Pancreas (tissue), 10 donors: ENCODE results near the gene CEBPE. TPM values are rescaled to one million over a fixed set of nuclear protein-coding genes. Genes with fewer than 3 reads are reported as not detected.

Experiments
- ATAC-seq, 4 donors: fragments of 200-7000 bp; cut with Tn5 transposase; one replicate each; pipeline versions ENCODE4 v1.8.0 to v1.9.1; 2020; ENCODE audit warnings: mild to moderate bottlenecking in 4 of 4, moderate library complexity in 4 of 4
- DNase-seq, 6 donors: peaks; one replicate each; pipeline ENCODE4 v3.0.0-alpha.2; 2020
- FAIRE-seq: peaks from 2 replicates; lab custom pipeline; 2012; peaks lifted over from hg19 to GRCh38; lab: Jason Lieb, UNC
- H3K27ac ChIP-seq, 4 donors: fragments of 200-600 bp; sonication (generic); 1 replicate in 3 of 4; 2 replicates in 1 of 4; pipeline versions ENCODE4 v1.5.0 to v1.8.0; 2020
- H3K27me3 ChIP-seq, 4 donors: fragments of 200-600 bp; one replicate each; pipeline ENCODE4 v1.8.0; 2021
- H3K36me3 ChIP-seq, 3 donors: fragments of 200-600 bp; sonication (generic) in 1 of 3; one replicate each; pipeline versions ENCODE4 v1.5.0 to v1.8.0; 2020 to 2021
- H3K4me1 ChIP-seq, 3 donors: fragments of 200-600 bp; one replicate each; pipeline ENCODE4 v1.8.0; 2021
- H3K4me3 ChIP-seq, 4 donors: fragments of 200-600 bp; sonication (generic) in 2 of 4; one replicate each; pipeline versions ENCODE4 v1.5.0 to v1.8.0; 2020 to 2021
- H3K9me3 ChIP-seq, 4 donors: fragments of 200-600 bp; one replicate each; pipeline ENCODE4 v1.8.0; 2021
- CTCF ChIP-seq, 4 donors: fragments of 200-600 bp; sonication (generic) in 3 of 4; IDR thresholded peaks; one replicate each; pipeline versions ENCODE4 v1.5.0 to v1.8.0; 2021; ENCODE audit warnings: antibody characterized with exemption in 4 of 4
- WGBS, 2 donors: extraction: QIAGEN DNeasy Blood & Tissue Kit; methylation state at CpG; one replicate each; pipeline ENCODE4 v1.1.7; 2013; 5-methylcytosine and 5-hydroxymethylcytosine counted together
- intact Hi-C, 3 donors: fragments of 100-400 bp; cut with DNase I; formaldehyde crosslinking; loops; one replicate each; pipeline versions ENCODE4 v1.11.1 to v1.14.2; 2022
- polyA plus RNA-seq, 2 donors: library from polyadenylated mRNA; stranded (reverse); fragments of 200-250 nt; gene quantifications; one replicate each; pipeline ENCODE4 v1.2.3, GENCODE V29; 2013
- total RNA-seq, 6 donors: library from RNA; stranded (reverse); fragmentation: NEBNext Ultra II Directional in 4 of 6; extraction: Animal tissue kit (Norgen Biotek cat#: 25700) in 4 of 6; gene quantifications; one replicate each; pipeline versions ENCODE4 v1.2.1 to v1.2.4, GENCODE V29; 2021 to 2023
- donor health status: healthy with polysubstance abuse.
- donor health status: DM: no; HTN: no; CAD: no; lungs with moderate emphysema.
- donor health status: DM: no; HTN: no; CAD: no.
- donor health status: control.
- donor health status: control.
- donor health status: Bipolar disorder and iron deficiency.
- donor health status: DM: yes; HTN: yes; CAD: no.
- donor health status: DM: no; HTN: no; CAD: no.
- donor health status: DM: no; HTN: no; CAD: no.
- donor health status: DM: yes; HTN: yes; CAD: no.

The CEBPE gene
- total and polyA plus RNA-seq, 8 donors: not detected

- Histone ChIP-seq H3K27me3 (no peaks in the 10 kb centered on the region), H3K4me3 (no peak overlapping the region), H3K9me3 (no peaks in the 10 kb centered on the region), H3K36me3 (no peaks in the 10 kb centered on the region), H3K4me1 (no peaks in the 10 kb centered on the region), H3K27ac (no peak overlapping the region)
- 40 to 63% methylated on average over 4 of the region's 4 CpGs for WGBS, 2 donors
- DNase-seq: no peak
- ATAC-seq: no peak
- FAIRE-seq: no peak
- TF ChIP-seq CTCF (IDR thresholded peaks at IDR 0.05): no peak
- intact Hi-C loops: loop anchor here in 1 of 3 donors (5.0 kb wide), 2 partner anchors 47 to 73 kb away; no protein-coding TSS in a partner anchor
Observed at GRCh38 chr14:23114669-23115038, 4.4 kb downstream of the CEBPE start.

GRCh38 chr14:23114120-23114458, 5.0 kb downstream of the CEBPE start:
- H3K9me3 ChIP-seq: no peaks in the 10 kb centered on the region
- no peak overlapping the region for H3K4me3 ChIP-seq
- DNase-seq (no peak), ATAC-seq (no peak), FAIRE-seq (no peak)
- no peak overlapping the region for H3K27ac ChIP-seq
- WGBS, 2 donors: 49 to 54% methylated on average over 5 of the region's 5 CpGs
- no peak for TF ChIP-seq CTCF (IDR thresholded peaks at IDR 0.05)
- H3K4me1 ChIP-seq: no peaks in the 10 kb centered on the region
- H3K36me3 ChIP-seq: no peaks in the 10 kb centered on the region
- intact Hi-C loops: loop anchor here in 1 of 3 donors (5.0 kb wide), 1 partner anchor 47 kb away; no protein-coding TSS in a partner anchor
- no peaks in the 10 kb centered on the region for H3K27me3 ChIP-seq

- Histone ChIP-seq H3K4me1 (no peaks in the 10 kb centered on the region), H3K36me3 (no peaks in the 10 kb centered on the region), H3K9me3 (no peaks in the 10 kb centered on the region), H3K27ac (no peak overlapping the region), H3K27me3 (no peaks in the 10 kb centered on the region), H3K4me3 (no peak overlapping the region)
- 53 to 64% methylated on average over 10 of the region's 10 CpGs for WGBS, 2 donors
- FAIRE-seq: no peak
- ATAC-seq: peak in 2 of 4 donors; percentile 8 to 19
- no peak for DNase-seq
- no peak for TF ChIP-seq CTCF (IDR thresholded peaks at IDR 0.05)
- intact Hi-C loops: loop anchor here in 1 of 3 donors (5.0 kb wide), 1 partner anchor 46 kb away; no protein-coding TSS in a partner anchor
Observed at GRCh38 chr14:23113431-23114119, 5.5 kb downstream of the CEBPE start.

- 42 to 50% methylated on average over 12 of the region's 12 CpGs for WGBS, 2 donors
- no peak for DNase-seq
- Histone ChIP-seq H3K4me1 (no peaks in the 10 kb centered on the region), H3K27me3 (no peaks in the 10 kb centered on the region), H3K9me3 (no peaks in the 10 kb centered on the region), H3K36me3 (no peaks in the 10 kb centered on the region), H3K4me3 (no peak overlapping the region), H3K27ac (no peak overlapping the region)
- intact Hi-C loops: loop anchor here in 1 of 3 donors (5.0 kb wide), 1 partner anchor 45 kb away; no protein-coding TSS in a partner anchor
- ATAC-seq: peak in 1 of 4 donors; percentile 3
- FAIRE-seq: no peak
- TF ChIP-seq CTCF (IDR thresholded peaks at IDR 0.05): no peak
Observed at GRCh38 chr14:23112359-23113178, 6.5 kb downstream of the CEBPE start.
